ENCODE data around the gene SGCE.
A peak's percentile ranks its signal among the peaks of the same experiment; 100 is the strongest.

SGCE gene

DNA sequence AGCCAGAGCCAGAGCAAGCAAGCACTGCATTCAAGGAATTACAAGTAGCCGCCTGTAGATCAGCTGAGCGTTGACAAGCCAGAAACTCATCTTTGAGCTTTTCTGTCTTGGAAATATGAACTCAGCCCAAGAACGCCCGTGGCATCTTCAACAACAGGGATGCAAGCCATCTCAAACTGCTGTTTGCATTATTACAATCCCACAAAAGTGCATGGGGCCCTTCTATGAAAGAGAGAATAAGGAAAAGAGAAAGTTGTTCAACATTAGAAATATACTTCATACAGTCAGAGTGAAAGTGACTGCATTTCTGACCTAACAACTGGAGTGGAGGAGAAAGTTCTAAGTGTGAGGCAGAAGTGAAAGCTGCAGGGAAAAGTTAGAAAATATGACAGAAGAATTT lies 6.5 kb downstream of the SGCE start:
- no peaks in the 10 kb centered on the region for H3K36me3 Mint-ChIP-seq (ENCODE audit: low read depth)
- no peaks in the 10 kb centered on the region for H3K9me3 Mint-ChIP-seq
- no peak overlapping the region for H3K27ac Mint-ChIP-seq
- peaks cover 2% of the 10 kb centered on the region for H3K4me1 Mint-ChIP-seq
- H3K4me3 Mint-ChIP-seq, result no peak overlapping the region
- ATAC-seq, result no peak
- DNase-seq, result no peak
- peaks cover 49% of the 10 kb centered on the region for H3K27me3 Mint-ChIP-seq

DNA sequence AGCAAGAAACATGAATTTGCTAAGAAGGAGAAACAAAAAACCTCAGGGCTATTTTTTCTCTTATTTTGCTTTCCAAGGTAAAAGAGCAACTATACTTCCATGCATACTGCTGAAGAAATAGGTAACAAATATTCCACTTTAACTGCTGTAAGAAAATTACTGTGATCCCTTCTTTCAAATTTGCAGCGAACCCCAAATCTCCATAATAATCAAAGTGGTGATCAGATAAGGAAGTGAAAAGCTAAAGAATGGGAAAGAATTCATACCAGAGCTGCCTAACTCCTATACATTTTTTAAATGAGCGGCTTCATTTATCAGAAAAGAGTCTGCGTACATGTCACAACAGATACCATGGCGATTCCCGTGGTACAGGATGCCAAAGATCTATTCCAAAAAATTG lies 7.2 kb downstream of the SGCE start:
- H3K36me3 Mint-ChIP-seq (ENCODE audit: low read depth), result no peaks in the 10 kb centered on the region
- peaks cover 2% of the 10 kb centered on the region for H3K4me1 Mint-ChIP-seq
- H3K9me3 Mint-ChIP-seq, result no peaks in the 10 kb centered on the region
- no peak for DNase-seq
- no peak for ATAC-seq
- no peak overlapping the region for H3K27ac Mint-ChIP-seq
- peaks cover 44% of the 10 kb centered on the region for H3K27me3 Mint-ChIP-seq
- no peak overlapping the region for H3K4me3 Mint-ChIP-seq

GRCh38 chr7:94647295-94647694 lies 8.6 kb downstream of the SGCE start:
- Mint-ChIP-seq H3K36me3 (ENCODE audit: low read depth) (no peaks in the 10 kb centered on the region), H3K27ac (no peak overlapping the region), H3K4me1 (peaks cover 2% of the 10 kb centered on the region), H3K4me3 (no peak overlapping the region), H3K27me3 (peaks cover 38% of the 10 kb centered on the region), H3K9me3 (no peaks in the 10 kb centered on the region)
- DNase-seq (no peak), ATAC-seq (no peak)

GRCh38 chr7:94643771-94644545 lies 12.0 kb downstream of the SGCE start:
- H3K4me1 Mint-ChIP-seq, result no peaks in the 10 kb centered on the region
- ATAC-seq (no peak), DNase-seq (no peak)
- H3K27ac Mint-ChIP-seq, result no peak overlapping the region
- H3K4me3 Mint-ChIP-seq, result no peak overlapping the region
- H3K27me3 Mint-ChIP-seq, result peaks cover 31% of the 10 kb centered on the region
- no peaks in the 10 kb centered on the region for H3K36me3 Mint-ChIP-seq (ENCODE audit: low read depth)
- H3K9me3 Mint-ChIP-seq, result no peaks in the 10 kb centered on the region

DNA sequence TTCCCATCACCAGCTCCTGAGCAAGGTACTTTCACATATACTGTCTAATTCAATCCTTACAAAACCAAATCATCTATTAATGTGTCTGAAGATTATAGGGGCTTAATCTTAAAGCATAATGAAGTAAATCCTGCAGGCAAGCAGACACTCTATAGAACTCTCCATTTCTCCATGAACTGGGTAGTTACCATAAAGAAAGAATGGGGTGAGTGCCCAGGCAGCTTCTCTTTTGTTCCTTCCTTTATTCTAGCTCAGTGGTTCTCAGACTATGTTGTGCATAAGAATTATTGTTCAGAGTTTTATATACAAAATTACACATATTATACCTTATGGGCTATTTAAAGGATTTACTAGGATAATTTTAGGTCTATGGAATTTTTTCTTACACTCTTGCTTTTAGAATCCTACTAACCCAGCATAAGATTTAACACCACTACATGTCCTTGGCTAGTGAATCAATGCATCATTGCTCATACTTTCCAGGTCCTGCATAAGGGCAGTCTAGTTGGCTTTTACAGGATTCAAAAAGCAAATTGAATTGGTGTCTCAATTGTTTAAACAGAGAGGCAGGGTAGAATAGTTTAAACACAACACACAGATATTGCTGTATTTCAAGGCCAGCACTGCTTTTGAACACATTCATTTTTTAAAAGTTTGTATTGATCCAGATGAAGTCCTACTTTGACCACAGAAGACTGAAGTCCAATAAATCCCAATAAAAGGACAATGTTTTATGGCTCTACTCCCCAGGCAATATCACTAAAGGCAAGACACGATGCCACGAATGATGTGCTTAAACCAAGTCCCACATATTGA lies 12.9 kb downstream of the SGCE start:
- ATAC-seq (no peak), DNase-seq (no peak)
- no peaks in the 10 kb centered on the region for H3K9me3 Mint-ChIP-seq
- no peaks in the 10 kb centered on the region for H3K4me1 Mint-ChIP-seq
- H3K27ac Mint-ChIP-seq, result no peak overlapping the region
- H3K36me3 Mint-ChIP-seq (ENCODE audit: low read depth), result no peaks in the 10 kb centered on the region
- H3K27me3 Mint-ChIP-seq, result peaks cover 35% of the 10 kb centered on the region
- H3K4me3 Mint-ChIP-seq, result no peak overlapping the region

DNA sequence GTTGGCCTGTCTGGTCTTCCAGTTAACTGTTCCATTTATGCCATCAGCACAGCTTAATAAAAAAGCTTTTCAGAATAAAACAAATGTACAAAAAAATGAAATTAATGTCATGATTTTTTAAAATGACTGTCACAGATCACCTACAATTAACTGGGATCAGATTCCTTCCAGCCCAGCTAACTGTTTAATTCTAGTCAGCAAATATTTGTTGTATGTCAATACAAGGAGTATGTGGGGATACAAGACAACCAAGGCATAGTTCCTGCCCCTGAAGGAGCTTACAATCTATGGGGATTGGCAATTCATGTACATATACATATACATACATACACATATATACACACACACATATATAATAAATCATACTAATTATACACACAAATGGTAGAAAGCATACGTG lies 16.5 kb downstream of the SGCE start:
- Mint-ChIP-seq H3K27me3 (peaks cover 28% of the 10 kb centered on the region), H3K4me1 (peaks cover 5% of the 10 kb centered on the region), H3K4me3 (no peak overlapping the region), H3K27ac (no peak overlapping the region), H3K36me3 (ENCODE audit: low read depth) (no peaks in the 10 kb centered on the region), H3K9me3 (no peaks in the 10 kb centered on the region)
- ATAC-seq, result no peak
- no peak for DNase-seq

DNA sequence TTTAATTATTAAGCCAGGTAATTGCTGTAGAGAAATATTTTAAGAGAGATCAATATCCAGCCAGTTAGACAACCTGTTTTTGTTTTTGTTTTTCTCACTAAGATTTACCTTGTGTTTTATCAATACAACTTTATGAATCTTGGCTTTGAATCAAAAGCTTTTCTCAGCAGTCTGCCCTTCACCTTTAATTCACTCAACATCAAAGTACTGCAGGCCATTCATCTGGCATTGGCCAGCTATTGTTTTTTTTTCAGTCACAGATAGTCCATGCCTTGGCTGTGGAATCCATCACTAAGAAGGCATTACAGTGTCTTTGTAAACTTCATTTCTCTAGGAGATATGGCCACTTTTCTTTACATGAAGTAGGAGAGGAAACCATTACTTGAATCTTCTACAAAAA lies 20.2 kb downstream of the SGCE start:
- H3K27ac Mint-ChIP-seq, result no peak overlapping the region
- H3K36me3 Mint-ChIP-seq (ENCODE audit: low read depth), result no peaks in the 10 kb centered on the region
- no peak overlapping the region for H3K4me3 Mint-ChIP-seq
- DNase-seq (no peak), ATAC-seq (no peak)
- peaks cover 15% of the 10 kb centered on the region for H3K27me3 Mint-ChIP-seq
- H3K4me1 Mint-ChIP-seq, result peaks cover 5% of the 10 kb centered on the region
- no peaks in the 10 kb centered on the region for H3K9me3 Mint-ChIP-seq

DNA sequence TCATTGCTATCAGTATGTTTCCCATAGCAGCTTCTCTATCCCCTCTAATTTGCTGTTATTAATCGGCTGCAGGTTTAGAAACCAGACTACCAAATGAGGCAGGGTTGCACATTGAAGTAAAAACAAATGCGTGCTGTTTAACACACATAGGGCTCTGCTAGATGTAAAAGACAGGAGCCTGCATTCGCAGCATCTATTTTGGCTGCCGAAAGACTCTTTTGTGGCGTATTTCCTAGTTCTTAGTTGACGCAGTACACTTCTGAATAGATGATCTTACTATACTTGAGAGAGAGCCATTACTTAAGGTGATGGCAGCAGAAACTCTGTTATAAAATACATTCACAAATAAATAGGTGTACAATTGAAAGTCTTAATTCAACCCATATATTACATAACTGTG lies 21.4 kb downstream of the SGCE start:
- ATAC-seq (no peak), DNase-seq (no peak)
- Mint-ChIP-seq H3K27me3 (peaks cover 17% of the 10 kb centered on the region), H3K9me3 (no peaks in the 10 kb centered on the region), H3K4me3 (no peak overlapping the region), H3K36me3 (ENCODE audit: low read depth) (no peaks in the 10 kb centered on the region), H3K4me1 (peaks cover 5% of the 10 kb centered on the region), H3K27ac (no peak overlapping the region)

DNA sequence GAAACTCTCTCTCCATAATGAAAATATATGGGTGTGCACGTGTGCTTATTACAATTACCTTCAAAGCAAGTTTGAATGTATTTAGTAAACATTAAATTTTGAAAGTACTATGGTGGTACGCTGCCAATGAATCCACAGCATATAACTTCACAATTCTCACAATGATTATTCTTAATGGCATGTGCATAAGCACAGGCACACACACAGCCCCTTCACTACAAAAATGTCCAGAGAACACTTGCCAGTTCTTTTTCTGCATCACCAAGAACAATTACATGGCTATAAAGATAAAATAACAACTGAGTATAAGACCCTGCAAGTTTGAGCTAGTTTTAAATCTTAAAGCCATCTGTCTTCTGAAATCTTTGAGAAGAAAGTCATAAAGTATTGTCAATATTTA lies 22.2 kb downstream of the SGCE start:
- H3K4me3 Mint-ChIP-seq, result no peak overlapping the region
- ATAC-seq (no peak), DNase-seq (no peak)
- H3K27me3 Mint-ChIP-seq, result peaks cover 14% of the 10 kb centered on the region
- no peaks in the 10 kb centered on the region for H3K9me3 Mint-ChIP-seq
- H3K36me3 Mint-ChIP-seq (ENCODE audit: low read depth), result no peaks in the 10 kb centered on the region
- H3K27ac Mint-ChIP-seq, result no peak overlapping the region
- peaks cover 5% of the 10 kb centered on the region for H3K4me1 Mint-ChIP-seq

DNA sequence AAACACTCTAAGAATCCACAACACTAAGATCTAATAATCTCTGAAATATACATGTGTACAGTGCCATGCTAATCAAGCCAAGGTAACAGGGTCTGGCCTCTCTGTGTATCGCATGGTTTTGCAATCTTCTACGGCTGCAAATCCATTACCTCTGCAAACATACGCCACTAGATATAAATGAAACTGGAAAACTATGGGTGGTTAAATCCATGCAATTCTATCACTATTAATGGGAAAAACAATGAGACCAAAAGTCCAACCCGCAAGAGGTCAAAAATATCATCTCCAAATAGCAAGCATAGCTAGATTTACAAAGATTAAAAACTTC lies 23.0 kb downstream of the SGCE start:
- Mint-ChIP-seq H3K9me3 (no peaks in the 10 kb centered on the region), H3K36me3 (ENCODE audit: low read depth) (no peaks in the 10 kb centered on the region), H3K27me3 (peaks cover 11% of the 10 kb centered on the region), H3K4me1 (peaks cover 5% of the 10 kb centered on the region), H3K4me3 (no peak overlapping the region), H3K27ac (no peak overlapping the region)
- no peak for ATAC-seq
- no peak for DNase-seq

DNA sequence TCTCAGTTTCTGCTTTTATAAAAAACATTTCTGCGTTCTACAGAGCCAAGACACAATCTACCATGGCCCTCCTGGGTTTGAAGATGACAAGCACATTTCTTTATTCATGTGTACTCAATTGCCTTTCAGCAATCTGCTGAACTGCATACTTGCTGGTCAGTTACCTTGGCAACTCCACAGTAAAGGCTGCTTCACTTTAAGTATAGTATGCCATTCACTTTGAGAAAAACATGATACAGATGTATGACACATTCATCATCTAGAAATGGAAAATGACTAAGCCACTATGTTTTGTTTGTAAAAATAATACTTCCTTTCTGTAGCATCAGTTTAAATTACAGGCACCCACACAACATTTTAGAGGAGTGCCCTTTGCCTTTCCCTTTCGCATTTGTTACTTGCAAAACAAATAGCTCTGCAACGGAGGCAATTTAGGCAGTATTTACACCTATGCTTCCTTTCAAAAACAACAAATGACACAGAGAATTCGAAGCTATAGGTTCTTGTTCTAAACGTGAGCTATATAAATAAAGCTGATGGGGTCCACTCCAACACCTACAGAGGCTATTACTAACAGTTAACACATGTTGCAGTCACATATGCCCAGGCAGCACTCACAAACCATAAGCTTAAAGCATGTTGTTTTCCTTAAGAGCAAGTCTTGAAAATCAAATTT lies 23.5 kb downstream of the SGCE start:
- H3K27me3 Mint-ChIP-seq, result peaks cover 6% of the 10 kb centered on the region
- no peaks in the 10 kb centered on the region for H3K9me3 Mint-ChIP-seq
- H3K36me3 Mint-ChIP-seq (ENCODE audit: low read depth), result no peaks in the 10 kb centered on the region
- no peak overlapping the region for H3K4me3 Mint-ChIP-seq
- peak; percentile 65 for ATAC-seq
- no peak for DNase-seq
- H3K27ac Mint-ChIP-seq, result no peak overlapping the region
- H3K4me1 Mint-ChIP-seq, result peaks cover 5% of the 10 kb centered on the region

DNA sequence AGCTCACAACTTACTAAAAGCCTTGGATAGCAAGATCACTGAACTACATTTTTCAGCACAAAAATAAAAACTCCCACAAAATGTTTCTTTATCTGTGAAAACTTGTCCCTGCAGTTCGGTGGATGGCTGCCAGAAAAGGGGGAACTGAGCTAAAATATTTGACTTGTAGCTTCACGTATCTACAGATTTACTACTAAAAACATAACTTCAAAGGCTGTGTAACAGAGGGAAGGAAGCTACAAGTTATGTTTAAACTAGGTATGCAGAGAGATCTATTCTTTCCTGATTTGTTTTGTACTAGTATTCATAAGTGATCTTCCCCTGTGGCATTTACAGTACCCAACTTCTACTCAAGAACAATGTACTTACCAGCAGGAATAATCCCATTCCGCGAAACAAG lies 25.1 kb downstream of the SGCE start:
- Mint-ChIP-seq H3K9me3 (no peaks in the 10 kb centered on the region), H3K36me3 (ENCODE audit: low read depth) (no peaks in the 10 kb centered on the region), H3K27ac (no peak overlapping the region), H3K27me3 (peaks cover 4% of the 10 kb centered on the region), H3K4me1 (peaks cover 1% of the 10 kb centered on the region), H3K4me3 (no peak overlapping the region)
- no peak for DNase-seq
- ATAC-seq, result no peak

- Mint-ChIP-seq H3K4me3 (no peak overlapping the region), H3K9me3 (no peaks in the 10 kb centered on the region), H3K27me3 (peaks cover 1% of the 10 kb centered on the region), H3K27ac (no peak overlapping the region), H3K4me1 (peaks cover 12% of the 10 kb centered on the region), H3K36me3 (ENCODE audit: low read depth) (no peaks in the 10 kb centered on the region)
- ATAC-seq (no peak), DNase-seq (no peak)
Measured at GRCh38 chr7:94623820-94624219, 32.1 kb downstream of the SGCE start.

DNA sequence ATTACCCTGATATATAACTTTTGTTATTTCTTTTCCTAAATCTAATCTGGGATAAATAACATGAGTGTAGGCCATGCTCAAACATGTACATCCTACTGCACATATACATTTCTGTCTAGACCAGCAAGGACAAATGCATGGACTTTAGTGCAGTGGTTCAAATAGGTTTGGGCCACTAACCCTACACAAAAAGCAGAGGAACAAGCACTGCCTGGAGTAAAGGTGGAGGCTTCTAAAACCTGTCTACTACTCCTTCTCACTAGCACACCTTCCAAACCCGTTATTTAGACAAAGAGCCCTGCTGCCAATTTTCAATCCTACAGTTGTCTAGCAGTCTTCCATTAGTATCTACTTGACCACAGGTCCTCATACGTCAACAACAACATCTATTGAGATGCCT lies 34.8 kb downstream of the SGCE start:
- peaks cover 12% of the 10 kb centered on the region for H3K4me1 Mint-ChIP-seq
- no peak overlapping the region for H3K4me3 Mint-ChIP-seq
- no peak for ATAC-seq
- no peak for DNase-seq
- no peak overlapping the region for H3K27ac Mint-ChIP-seq
- no peaks in the 10 kb centered on the region for H3K9me3 Mint-ChIP-seq
- H3K36me3 Mint-ChIP-seq (ENCODE audit: low read depth), result no peaks in the 10 kb centered on the region
- H3K27me3 Mint-ChIP-seq, result peaks cover 2% of the 10 kb centered on the region

- Mint-ChIP-seq H3K4me1 (peaks cover 12% of the 10 kb centered on the region), H3K27ac (peak overlapping the region; percentile 74)
- peak; percentile 65 for DNase-seq
Measured at GRCh38 chr7:94620703-94621118, 35.2 kb downstream of the SGCE start.

More at GRCh38 chr7:94620703-94621118, 35.2 kb downstream of the SGCE start:
- Mint-ChIP-seq H3K9me3 (no peaks in the 10 kb centered on the region), H3K27me3 (peaks cover 2% of the 10 kb centered on the region), H3K4me3 (no peak overlapping the region), H3K36me3 (ENCODE audit: low read depth) (no peaks in the 10 kb centered on the region)
- peak; percentile 100 for ATAC-seq

All from activated naive CD8-positive, alpha-beta T cell treated with anti-CD3 and anti-CD28 coated beads, Interleukin-2, amount 50 U/mL, for 24 hours (primary cell).